GM18498 (cell line): Measurements from ENCODE around the gene AMBRA1.
A peak's percentile ranks its signal among the peaks of the same experiment; 100 is the strongest.

Source experiments
- ATAC-seq: cut with Tn5 transposase; IDR thresholded peaks from one replicate; pipeline ENCODE4 v1.9.1; 2021; ENCODE audit warnings: mild to moderate bottlenecking, moderate library complexity; ENCODE audit not compliant: unreplicated experiment

The AMBRA1 gene

DNA sequence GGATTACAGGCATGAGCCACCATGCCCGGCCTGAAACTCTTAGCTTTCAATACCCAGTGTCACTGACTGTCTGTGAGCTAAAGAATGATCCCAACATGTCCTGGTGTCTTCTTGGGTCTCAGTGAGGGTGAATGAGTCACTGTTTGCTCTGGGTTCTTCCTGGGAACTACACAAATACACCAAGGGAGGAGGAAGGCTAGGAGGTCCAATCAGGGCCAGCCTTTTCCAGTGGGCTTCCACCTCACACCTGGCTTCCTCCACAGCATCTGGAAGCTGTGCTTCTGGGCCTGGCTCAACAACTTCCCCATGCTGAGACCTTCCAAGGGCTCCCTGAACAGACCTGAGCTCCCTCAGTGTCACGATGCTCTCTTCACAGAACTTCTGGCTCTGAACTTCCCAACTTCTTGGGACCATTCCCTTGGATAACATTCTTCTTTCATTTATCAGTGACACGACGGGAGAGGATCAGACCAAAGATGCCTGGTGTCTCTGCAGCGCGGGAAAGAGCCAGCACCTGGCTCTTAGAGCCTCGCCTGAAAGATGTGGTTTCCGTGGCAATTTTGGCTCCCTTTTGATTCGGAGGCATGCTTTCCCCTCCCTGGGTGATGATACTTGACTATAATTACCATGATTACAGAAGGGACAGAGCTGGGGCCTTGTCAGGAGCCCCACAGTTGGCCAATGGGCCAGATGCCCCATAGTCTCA, 179.9 kb downstream of the AMBRA1 start:
- ATAC-seq, result no peak

- ATAC-seq, result no peak
These were observed 183.8 kb downstream of the AMBRA1 start for GRCh38 chr11:46410021-46410420.

GRCh38 chr11:46408407-46408986, 185.3 kb downstream of the AMBRA1 start:
- no peak for ATAC-seq

- ATAC-seq, result no peak
These were observed 186.2 kb downstream of the AMBRA1 start for GRCh38 chr11:46407635-46408034.

DNA sequence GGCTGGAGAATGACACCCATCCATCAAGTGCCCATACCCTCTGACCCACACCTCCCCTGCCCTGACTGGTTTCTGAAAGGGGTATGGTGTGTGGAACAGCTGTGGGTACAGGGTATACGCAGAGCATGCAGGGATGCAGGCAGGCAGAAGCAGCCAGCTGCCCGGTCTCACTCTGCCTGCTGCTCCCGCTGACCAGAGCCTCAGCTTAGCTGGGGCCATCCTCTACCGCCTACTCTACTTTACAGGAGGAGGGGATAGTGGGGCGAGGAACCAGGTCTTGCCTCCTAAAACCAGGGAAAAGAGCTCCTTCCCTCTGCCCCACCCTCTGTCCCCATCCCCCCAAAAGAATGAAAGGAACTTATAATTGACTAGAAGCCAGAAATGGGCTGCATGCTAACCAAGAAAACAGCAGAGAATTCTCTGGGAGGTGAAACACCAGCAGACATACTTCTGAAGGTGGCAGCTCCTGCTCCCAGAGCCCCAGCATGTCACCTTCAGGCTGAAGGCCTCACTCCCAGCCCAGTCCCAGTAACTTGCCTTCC, 189.3 kb downstream of the AMBRA1 start:
- ATAC-seq, result no peak

- no peak for ATAC-seq
These were observed 190.6 kb downstream of the AMBRA1 start for GRCh38 chr11:46402957-46403902.

DNA sequence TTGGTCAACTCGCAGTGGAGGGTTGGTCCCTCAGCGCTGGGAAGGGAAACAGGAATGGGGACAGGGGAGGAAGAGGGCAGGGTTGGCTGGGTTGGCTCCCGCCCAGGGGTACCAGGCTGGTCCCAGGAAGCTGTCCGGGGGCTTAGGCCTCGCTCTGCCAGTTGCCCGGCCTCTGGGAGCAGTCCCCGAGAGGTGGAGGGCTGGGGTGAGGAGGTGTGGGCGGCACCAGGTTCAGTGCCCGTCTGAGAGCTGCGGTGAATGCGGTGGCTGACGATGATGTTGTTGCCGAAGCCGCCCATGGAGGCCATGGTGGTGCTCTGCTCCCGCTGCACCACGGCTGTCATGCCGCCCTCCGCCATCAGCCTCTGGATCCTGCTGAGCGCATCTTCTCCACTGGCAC, 196.3 kb downstream of the AMBRA1 start:
- no peak for ATAC-seq

DNA sequence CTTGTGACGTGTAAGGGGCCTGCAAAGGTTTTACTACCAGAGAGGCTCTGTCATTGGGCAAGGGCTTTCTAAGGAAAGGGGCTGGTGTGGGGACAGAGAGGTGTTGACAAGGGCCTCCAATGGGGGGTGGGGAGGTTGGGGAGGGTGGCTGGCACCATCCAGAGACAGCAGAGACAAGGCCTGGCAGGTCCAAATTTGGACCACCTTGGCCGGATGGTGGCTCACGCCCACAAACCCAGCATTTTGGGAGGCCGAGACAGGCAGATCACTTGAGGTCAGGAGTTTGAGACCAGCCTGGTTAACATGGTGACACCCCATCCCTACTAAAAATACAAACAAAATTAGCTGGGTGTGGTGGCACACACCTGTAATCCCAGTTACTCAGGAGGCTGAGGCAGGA, 200.1 kb downstream of the AMBRA1 start:
- ATAC-seq, result no peak

- ATAC-seq, result no peak
These were observed 200.6 kb downstream of the AMBRA1 start for GRCh38 chr11:46393231-46393616.

GRCh38 chr11:46392421-46393230, 201.2 kb downstream of the AMBRA1 start:
- ATAC-seq, result peak; percentile 70

- no peak for ATAC-seq
These were observed 202.0 kb downstream of the AMBRA1 start, which contains the start of gene CHRM4 for GRCh38 chr11:46391578-46392420. CHRM4 (minus strand) TSS chr11:46391776; CDS start chr11:46386557, 5,219 bp downstream.

DNA sequence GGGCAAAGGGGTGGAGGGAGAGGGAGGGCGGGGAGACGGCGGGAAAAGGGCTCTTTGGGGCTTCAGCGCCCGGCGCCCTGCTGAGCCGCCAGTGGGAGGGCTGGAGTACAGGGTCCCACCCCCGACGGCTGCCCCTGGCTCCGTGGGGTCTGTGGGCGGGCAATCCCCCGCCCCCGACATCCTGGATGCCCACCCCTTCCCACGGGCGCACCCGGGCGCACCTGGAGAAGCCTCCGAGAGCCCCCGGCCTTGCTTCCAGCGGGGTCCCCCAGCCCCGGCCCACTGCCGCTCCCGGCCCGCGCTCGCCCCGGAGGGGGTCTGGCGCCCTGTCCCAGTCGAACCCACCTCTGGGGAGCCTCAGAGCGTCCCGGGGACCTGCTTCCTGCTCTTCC, 202.6 kb downstream of the AMBRA1 start:
- ATAC-seq, result no peak

DNA sequence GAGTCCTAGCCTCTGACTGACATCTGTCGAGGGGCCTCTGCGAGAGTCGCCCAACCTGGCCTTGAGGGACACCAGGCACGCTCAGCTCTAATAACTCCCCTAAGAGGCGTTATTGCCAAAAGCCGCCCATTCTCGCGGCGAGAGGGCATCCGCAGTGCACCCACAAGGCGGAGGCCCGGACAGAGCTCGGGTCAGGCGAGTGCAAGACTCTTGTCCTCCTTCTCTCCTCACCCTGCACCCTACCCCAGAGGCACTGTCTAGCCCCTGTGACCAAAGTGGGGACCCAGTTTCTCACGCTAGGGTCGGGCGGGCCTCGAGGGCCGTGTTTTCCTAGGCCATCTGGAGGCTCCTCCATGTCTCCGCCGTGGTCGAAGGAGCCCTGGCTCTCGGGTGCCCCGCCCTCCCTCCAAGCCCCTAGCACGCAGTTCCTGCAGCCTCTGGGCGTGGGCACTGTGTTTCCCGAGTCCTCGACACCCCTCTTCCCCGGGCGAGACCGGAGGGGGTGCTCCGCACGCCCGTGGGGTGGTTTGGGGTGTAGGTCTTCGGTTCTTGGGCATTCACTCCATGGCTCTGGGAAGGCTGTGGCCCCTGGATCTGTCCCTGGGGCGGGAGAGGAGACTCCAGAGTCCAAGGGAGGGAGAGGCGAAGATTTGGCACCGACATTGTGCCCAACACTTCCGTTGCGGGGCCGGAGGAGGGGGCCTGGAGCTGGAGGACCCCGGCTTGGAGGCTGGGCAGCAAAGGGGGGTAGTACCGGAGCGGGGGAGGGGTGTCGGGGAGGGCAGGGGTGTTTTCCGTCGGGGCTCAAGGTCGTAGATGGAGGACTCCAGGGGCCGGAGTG, 203.3 kb downstream of the AMBRA1 start:
- ATAC-seq, result no peak

DNA sequence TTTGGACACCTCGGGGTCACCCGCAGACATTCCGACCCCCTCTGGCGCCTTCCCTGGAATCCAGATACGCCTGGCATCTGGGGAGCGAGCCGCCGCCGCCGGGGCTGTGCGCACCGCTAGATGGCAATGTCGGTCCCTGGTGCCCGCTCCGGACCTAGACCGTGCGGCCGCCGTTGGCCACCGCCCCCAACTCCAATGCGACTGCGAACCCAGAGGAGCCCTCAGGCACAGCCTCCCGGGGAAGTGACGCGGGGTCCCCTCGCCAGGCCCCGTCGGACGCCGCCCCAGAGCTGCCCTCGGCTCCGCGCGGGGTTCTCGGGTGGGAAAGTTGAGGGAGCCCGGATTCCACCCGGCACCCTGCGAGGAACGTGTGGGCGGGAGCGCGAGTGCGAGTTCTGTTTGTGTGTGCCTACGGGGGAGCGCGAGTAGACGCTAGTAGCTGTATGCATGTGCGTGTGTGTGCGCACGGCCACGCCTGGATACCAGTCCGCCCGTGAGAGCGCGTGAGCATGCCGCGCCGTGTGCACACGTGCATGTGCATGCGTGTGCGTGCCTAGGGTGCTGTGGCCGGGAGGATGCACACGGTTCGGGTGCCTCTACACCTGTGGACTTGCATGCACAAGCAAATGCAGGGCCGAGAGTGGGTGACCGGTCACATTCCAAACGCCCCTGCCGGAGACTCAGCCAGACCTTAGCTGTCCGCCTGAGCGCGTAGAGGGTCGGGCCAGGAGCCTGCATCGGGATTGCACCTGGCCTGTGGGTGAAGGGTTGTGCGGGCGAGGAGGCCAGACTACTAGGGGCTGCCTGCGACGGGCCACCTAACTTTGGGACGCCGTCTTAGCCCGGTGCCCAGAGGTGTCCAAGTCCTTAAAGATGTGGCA, 204.1 kb downstream of the AMBRA1 start:
- peak; percentile 53 for ATAC-seq

GRCh38 chr11:46388619-46389449, 205.0 kb downstream of the AMBRA1 start:
- no peak for ATAC-seq

GRCh38 chr11:46387919-46388618, 205.8 kb downstream of the AMBRA1 start:
- no peak for ATAC-seq
